ENCODE results near the gene SCFD2. TPM values are rescaled to one million over a fixed set of nuclear protein-coding genes. Genes with fewer than 3 reads are reported as not detected.
"Not testable (repeated sequence)": the region's sequence is repeated elsewhere in the genome, so short reads cannot be mapped to it uniquely, and the experiment has no call there.

The SCFD2 gene
- total RNA-seq, 1 experiment from 2014 or later: 12.4 TPM

- TF ChIP-seq ZNF532 (CRISPR knock-in tag; IDR thresholded peaks at IDR 0.05; ENCODE audit: borderline replicate concordance) (no peak), MLX (CRISPR knock-in tag; IDR thresholded peaks at IDR 0.05) (no peak), ZNF416 (CRISPR knock-in tag; IDR thresholded peaks at IDR 0.05) (no peak), STAT6 (CRISPR knock-in tag; conservative IDR thresholded peaks at IDR 0.05; ENCODE audit: low read depth) (no peak), EMX1 (CRISPR knock-in tag; IDR thresholded peaks at IDR 0.05) (no peak), KAT7 (CRISPR knock-in tag; IDR thresholded peaks at IDR 0.05; ENCODE audit: borderline replicate concordance) (no peak), ZNF423 (CRISPR knock-in tag; IDR thresholded peaks at IDR 0.05) (no peak), SP1 (CRISPR knock-in tag; conservative IDR thresholded peaks at IDR 0.05) (no peak), MAX (CRISPR knock-in tag; IDR thresholded peaks at IDR 0.05) (no peak), GABPB1 (CRISPR knock-in tag; IDR thresholded peaks at IDR 0.05) (no peak)
- ATAC-seq: 0 out of 2 replicates have a peak, but pooled peaks have one; percentile 26
- ChIA-PET POLR2A (no interaction called here), CTCF (no interaction called here)
- H3K9me3 Mint-ChIP-seq: peaks cover 12% of the 10 kb centered on the region
- DNase-seq (ENCODE audit: low spot score): no peak
- H3K27ac Mint-ChIP-seq: no peak overlapping the region
- no peaks in the 10 kb centered on the region for H3K27me3 Mint-ChIP-seq (ENCODE audit: low read depth)
- no peak overlapping the region for H3K4me3 Mint-ChIP-seq
- peaks cover 9% of the 10 kb centered on the region for H3K4me1 Mint-ChIP-seq
- peaks cover 13% of the 10 kb centered on the region for H3K36me3 Mint-ChIP-seq
Measured at GRCh38 chr4:53307819-53308780, 57.8 kb downstream of the SCFD2 start.

- DNase-seq (ENCODE audit: low spot score) (no peak), ATAC-seq (no peak)
- Mint-ChIP-seq H3K36me3 (peaks cover 17% of the 10 kb centered on the region), H3K4me1 (peaks cover 9% of the 10 kb centered on the region), H3K27me3 (ENCODE audit: low read depth) (no peaks in the 10 kb centered on the region), H3K9me3 (peaks cover 16% of the 10 kb centered on the region), H3K27ac (no peak overlapping the region), H3K4me3 (no peak overlapping the region)
- no peak for TF ChIP-seq CBFB (CRISPR knock-in tag; IDR thresholded peaks at IDR 0.05; ENCODE audit: low read depth)
- POLR2A ChIA-PET: no interaction called here
- CTCF ChIA-PET: no interaction called here
Measured at GRCh38 chr4:53307210-53307609, 58.7 kb downstream of the SCFD2 start.

DNA sequence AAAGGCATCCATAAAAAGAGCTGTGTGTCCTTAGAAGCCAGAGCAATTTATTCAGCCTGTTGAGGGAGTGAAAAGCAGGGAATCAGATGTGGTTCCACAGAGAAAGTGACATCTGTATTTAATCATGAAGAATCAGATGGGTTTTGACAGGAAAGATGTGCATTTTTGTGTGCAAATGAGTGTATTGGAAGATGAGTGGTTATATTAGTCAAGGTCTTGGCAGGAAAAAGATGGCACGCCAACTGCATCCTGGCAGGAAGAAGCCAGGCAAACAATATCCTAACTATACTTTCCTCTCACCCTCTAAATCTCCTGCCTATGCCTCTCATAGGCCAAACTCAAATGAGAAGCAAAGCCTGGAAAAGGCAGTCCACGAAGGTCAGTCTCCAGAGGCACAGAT is 59.1 kb downstream of the SCFD2 start:
- peaks cover 17% of the 10 kb centered on the region for H3K36me3 Mint-ChIP-seq
- TF ChIP-seq SMAD3 (CRISPR knock-in tag; IDR thresholded peaks at IDR 0.05; ENCODE audit: borderline replicate concordance) (no peak), USF2 (CRISPR knock-in tag; IDR thresholded peaks at IDR 0.05) (no peak), HMGA2 (CRISPR knock-in tag; IDR thresholded peaks at IDR 0.05) (no peak), CREB1 (CRISPR knock-in tag; IDR thresholded peaks at IDR 0.05) (no peak)
- ChIA-PET CTCF (no interaction called here), POLR2A (no interaction called here)
- H3K27me3 Mint-ChIP-seq (ENCODE audit: low read depth): no peaks in the 10 kb centered on the region
- peaks cover 21% of the 10 kb centered on the region for H3K9me3 Mint-ChIP-seq
- ATAC-seq: no peak
- H3K4me1 Mint-ChIP-seq: peaks cover 9% of the 10 kb centered on the region
- no peak overlapping the region for H3K27ac Mint-ChIP-seq
- no peak for DNase-seq (ENCODE audit: low spot score)
- H3K4me3 Mint-ChIP-seq: no peak overlapping the region

DNA sequence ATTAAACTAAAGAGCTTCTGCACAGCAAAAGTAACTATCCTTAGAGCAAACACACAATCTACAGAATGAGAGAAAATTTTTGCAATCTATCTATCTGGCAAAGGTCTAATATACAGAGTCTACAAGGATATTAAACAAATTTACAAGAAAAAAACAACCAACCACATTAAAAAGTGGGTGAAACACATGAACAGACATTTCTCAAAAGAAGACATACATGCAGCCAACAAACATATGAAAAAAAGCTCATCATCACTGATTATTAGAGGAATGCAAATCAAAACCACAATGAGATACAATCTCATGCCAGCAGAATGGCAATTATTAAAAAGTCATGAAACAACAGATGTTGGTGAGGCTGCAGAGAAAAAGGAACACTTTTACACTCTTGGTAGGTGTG is 73.7 kb downstream of the SCFD2 start:
- CTCF ChIA-PET; H3K27me3 Mint-ChIP-seq (ENCODE audit: low read depth); DNase-seq (ENCODE audit: low spot score); ATAC-seq; H3K4me1 Mint-ChIP-seq; POLR2A ChIA-PET; H3K4me3 Mint-ChIP-seq; H3K27ac Mint-ChIP-seq: not testable (repeated sequence)
- Mint-ChIP-seq H3K36me3 (peaks cover 34% of the 10 kb centered on the region), H3K9me3 (peaks cover 85% of the 10 kb centered on the region)

All from WTC11 (cell line).